B cell (primary cell): ENCODE measurements around the gene DCAF7.

Experiments used
- CTCF ChIP-seq: fragments of 200-600 bp; IDR thresholded peaks from one replicate; pipeline ENCODE4 v1.8.0; 2022; ENCODE audit warnings: antibody characterized with exemption, mild to moderate bottlenecking
- EZH2 ChIP-seq: IDR thresholded peaks from 2 replicates; pipeline ENCODE4 v1.6.1; 2012; ENCODE audit warnings: borderline replicate concordance, low read depth, mild to moderate bottlenecking, moderate library complexity, low read length; ENCODE audit not compliant: insufficient read depth, poor library complexity, severe bottlenecking

GRCh38 chr17:63514477-63514876, 35.8 kb upstream of the DCAF7 start:
- TF ChIP-seq EZH2 (no peak), CTCF (no peak)
